ENCODE data around the gene ENPEP.

Gene ENPEP

DNA sequence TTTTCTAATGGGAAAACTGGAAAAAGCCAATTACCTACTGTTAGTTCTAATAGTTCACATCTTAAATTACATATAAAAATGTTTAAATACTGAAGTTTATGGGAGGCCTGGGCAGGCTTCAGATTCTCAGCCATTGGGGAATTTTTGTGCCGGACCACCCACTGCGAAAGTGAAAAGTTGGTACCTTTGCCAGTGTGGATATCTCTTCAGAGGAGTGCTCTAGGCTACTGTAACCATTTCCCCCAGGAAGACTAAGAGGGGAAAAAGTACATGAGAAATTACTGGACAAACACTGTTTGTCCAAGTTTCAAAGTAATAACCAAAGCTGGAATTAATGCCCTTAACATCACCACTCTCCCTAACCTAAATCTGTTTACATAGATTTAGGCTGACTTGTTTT lies 126.1 kb downstream of the ENPEP start:
- no peak for DNase-seq (ENCODE audit: low read depth in 2 of 2)

DNA sequence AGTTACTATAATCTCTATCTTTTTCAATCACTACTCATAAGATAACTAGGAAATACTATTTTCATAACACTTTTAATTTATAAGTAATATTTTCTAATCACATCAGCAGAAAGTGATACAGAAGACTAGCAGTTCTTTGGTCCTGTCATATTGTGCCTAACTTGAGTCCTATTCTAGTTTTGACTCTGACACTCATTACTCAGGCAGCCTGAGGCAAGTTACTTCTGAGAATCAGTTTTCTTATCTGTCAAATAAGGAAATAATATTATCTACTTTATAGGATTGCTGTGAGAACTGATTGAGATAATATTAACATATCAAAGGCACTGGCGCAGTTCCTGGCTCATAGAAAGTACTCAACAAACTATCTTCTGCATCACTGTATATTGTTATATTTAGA lies 129.1 kb downstream of the ENPEP start:
- DNase-seq (ENCODE audit: low read depth in 2 of 2): no peak

DNA sequence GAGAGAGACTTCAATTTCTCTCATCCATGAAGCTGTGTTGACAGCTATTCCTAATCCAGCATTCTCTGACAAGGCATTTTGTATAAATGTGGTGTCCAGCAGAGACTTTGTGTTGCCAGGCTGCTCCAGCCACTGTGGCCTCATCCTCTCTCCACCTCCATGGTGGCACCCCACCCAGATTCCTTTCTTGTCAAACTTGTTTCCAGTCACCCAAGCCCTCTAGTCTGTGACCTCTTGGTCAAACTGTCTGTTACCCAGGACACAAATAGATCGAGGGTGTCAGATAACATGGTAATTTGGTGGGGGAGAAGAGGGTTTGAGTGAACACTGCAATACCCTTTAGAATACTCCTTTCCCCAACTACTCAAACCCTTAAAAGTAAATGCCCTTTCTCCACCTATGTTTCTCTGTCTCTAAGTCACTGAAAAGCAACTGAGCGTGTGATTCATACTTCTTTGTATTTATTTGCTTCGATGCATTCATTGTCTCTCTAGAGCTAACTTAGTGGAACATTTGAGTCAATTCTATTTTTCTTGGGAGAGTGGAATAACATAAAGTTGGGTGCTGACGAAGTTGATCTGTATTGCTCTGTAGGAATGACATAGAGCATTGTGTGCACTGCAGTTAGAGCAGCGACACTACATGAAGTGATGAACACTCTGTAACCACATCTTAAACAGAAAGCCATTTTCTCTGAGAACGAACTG lies 133.2 kb downstream of the ENPEP start:
- no peak for DNase-seq (ENCODE audit: low read depth in 2 of 2)

DNA sequence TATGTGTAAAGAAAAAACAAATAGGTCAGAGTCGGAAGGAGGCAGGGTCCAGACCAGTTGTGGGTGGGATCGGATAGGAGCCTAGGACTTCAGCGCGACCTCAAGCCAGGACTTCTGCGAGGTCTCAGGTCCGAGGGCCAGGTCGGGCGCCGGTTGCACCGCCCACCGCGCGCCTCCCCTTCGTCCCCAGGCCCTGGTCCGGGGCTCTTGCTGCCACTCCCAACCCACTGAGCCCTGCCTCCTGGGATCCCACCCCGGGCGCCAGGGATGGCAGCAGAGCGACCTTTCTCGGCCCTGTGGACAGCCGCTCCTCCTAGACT lies 134.6 kb downstream of the ENPEP start:
- no peak for DNase-seq (ENCODE audit: low read depth in 2 of 2)

DNA sequence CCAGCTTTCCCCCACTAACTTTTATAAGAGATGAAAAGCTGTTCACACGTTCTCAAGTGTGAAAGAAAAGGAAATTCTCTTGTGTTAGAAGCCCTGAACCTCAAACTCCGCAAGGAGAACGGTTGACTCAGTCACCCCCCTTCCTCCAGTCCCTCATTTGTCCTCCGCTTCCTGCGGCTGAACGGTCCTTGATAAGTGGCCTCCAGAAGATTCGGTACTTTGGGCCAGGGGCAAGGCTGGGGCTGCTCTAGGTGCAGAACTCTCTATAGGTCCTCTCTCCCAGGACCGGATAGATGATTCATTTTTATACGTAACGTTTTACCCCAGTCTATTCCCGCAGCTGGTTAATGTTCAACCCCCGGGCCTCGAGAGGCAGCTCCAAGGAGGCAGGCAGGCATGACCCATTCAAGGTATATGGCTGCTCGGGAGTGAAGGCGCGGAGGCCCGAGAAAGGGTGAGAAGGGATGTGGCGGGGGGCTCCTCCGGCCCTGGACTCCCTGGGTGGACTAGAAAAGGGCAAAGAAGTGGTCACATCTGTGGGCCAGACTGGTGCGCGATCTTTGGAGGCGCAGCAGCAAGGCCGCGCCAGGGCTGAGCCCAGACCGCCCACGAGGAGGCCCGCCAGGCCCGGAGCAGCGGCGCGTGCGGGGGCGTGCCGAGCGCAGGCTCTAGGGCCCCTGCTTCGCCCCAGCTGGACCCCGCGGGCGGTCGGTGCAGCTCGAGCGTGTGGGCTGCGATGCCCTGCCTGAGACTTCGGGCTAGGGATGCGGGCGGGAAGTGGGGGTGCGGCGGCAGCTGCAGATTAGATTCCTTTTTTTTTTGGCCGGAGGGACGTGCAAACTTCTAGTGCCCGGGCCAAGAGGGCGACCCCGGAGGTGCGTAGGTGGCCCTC lies 135.2 kb downstream of the ENPEP start:
- no peak for DNase-seq (ENCODE audit: low read depth in 2 of 2)

DNA sequence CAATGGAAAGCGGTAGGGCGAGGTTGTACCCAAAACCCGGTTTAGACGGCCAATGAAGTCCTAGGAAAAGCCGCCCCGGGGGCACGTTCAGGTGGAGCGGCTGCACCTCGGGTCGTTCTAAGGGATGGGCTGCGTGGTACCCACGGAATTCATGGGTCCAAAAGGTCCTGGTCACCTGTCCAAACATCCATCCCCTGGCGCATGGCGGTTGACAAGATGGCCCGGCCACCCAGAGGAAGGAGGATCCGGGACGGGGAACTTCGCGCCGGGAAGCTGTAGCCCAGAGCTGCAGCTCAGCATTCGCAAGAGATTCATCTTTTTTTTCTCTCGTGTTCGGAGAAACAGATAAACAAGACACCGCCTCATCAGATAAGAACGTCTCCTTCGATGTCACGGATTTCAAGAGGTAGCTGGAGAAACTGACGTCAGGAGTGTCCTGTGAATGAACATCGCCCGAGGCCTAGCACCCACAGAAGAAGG lies 136.1 kb downstream of the ENPEP start:
- no peak for DNase-seq (ENCODE audit: low read depth in 2 of 2)

DNA sequence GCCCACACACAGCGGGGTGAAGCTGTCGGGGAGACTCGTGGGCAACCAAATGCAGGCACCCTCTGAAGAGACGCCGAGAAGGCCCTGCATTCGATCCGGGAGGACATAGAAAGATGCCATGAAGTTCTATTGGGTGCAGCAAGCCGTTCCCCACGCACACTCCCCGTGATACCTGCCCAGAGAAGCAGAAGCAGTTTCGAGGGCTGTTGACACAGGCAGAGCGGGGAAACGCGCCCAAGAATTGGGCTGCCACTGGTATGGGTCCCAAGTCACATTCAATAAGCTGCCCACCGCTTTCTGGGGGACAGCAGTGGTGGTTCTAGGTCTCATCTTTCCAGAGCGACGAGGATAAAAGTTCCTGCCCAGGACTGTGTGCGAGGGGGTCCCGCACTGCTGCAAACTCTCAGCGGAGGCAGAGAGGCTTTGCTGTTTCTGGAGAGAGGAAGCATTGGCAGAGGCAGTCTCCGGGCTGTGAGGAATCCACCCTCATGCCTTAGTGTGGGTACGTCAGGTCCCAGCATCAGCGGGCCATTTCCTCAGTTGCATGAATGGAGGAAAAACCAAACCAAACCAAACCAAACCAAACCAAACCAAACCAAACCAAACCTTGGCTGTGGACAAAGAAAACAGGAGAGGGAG lies 136.8 kb downstream of the ENPEP start:
- DNase-seq (ENCODE audit: low read depth in 2 of 2): no peak

DNA sequence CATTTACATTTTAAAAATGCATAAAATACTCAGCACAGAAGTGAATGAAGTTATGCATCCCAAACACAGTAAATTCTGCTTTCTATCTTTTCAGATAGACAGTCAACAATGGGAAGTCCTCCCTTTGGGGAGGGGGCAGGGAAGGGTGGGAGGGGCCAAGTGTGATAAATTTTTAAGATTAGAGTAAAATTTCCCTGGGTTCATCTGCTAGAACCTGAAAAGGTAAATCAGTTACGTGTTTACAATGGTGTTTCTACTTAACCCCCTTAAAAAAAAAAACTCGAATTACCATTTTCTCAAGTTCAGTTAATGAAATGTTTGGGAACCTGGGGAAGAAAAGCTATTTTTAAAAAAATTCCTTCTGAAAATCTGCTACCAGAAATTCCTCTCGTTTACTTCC lies 137.8 kb downstream of the ENPEP start:
- DNase-seq (ENCODE audit: low read depth in 2 of 2): no peak

DNA sequence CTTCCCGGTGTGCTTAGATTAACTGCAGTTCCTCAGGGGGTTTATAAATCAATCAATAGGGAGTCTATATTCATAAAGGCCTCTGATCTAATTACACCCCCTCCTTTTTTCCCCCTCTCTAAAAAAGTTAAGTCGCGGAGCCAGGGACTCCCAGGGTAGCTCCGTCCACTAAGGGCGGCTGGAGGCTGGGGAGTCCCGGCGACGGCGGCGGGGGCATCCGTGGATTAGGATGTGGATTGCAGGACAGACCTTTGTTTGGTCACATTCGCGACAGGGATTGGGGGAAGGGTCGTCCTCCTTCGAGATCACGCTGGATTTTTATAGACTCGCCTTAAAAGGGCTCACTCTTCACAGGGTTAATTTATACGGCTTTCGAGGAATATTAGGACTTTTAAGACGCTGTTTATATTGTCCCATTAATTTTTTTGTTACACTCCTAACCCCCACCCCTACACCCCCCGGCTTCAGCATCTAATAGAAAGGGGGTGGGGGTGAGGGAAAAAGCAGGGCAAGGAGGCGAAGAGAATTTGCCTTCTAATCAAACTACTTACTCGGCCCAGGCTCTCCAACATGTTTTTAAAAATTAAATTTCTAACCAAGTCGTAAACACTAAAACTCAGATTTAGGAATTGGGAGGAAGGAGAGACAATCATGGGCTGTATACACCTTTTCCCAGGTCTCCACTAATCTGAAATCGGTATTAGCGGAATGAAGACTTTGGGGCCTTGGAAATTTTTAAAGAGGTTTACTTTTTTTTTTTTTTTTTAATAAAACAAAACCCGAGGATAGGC lies 138.4 kb downstream of the ENPEP start:
- no peak for DNase-seq (ENCODE audit: low read depth in 2 of 2)

All from stimulated activated CD8-positive, alpha-beta memory T cell treated with anti-CD3 and anti-CD28 coated beads, Interleukin-2, amount 100 ng/mL, for 1 hour (primary cell).